ENCODE measurements around the gene SESTD1. TPM values are rescaled to one million over a fixed set of nuclear protein-coding genes. Genes with fewer than 3 reads are reported as not detected.

The SESTD1 gene
- total and polyA plus RNA-seq, 2 donors from 2014 or later, result 9.8 to 93.5 TPM

- TF ChIP-seq CTCF (IDR thresholded peaks at IDR 0.05; ENCODE audit: borderline replicate concordance, extremely low read depth, insufficient read depth), result no peak
- Histone ChIP-seq H3K36me3 (ENCODE audit: control insufficient read depth in 2 of 3, insufficient read depth in 3 of 3, low read length in 3 of 3) (peaks cover 0 to 2% (median 0%) of the 10 kb centered on the region in 3 donors), H3K4me3 (ENCODE audit: low read length in 3 of 3) (no peak overlapping the region), H3K9ac (ENCODE audit: low read length in 3 of 3) (no peak overlapping the region), H3K9me3 (ENCODE audit: control insufficient read depth in 2 of 3, insufficient read depth in 1 of 3, low read length in 3 of 3) (peaks cover 0 to 15% (median 2%) of the 10 kb centered on the region in 3 donors), H3K4me1 (ENCODE audit: control insufficient read depth in 2 of 3, insufficient read depth in 2 of 3, low read depth in 1 of 3, low read length in 3 of 3) (no peaks in the 10 kb centered on the region), H3K27me3 (ENCODE audit: control insufficient read depth, insufficient read depth, low read length) (no peaks in the 10 kb centered on the region), H3K27ac (ENCODE audit: low read depth in 2 of 2, low read length in 2 of 2) (no peak overlapping the region)
- no peak for DNase-seq
- intact Hi-C loops (cut with DNase I), result no loop called here
- FAIRE-seq, result no peak
Measured at GRCh38 chr2:179193759-179194394, 70.8 kb downstream of the SESTD1 start.

GRCh38 chr2:179191110-179191509, 73.5 kb downstream of the SESTD1 start:
- Histone ChIP-seq H3K27ac (ENCODE audit: low read depth in 2 of 2, low read length in 2 of 2) (no peak overlapping the region), H3K4me1 (ENCODE audit: control insufficient read depth in 2 of 3, insufficient read depth in 2 of 3, low read depth in 1 of 3, low read length in 3 of 3) (no peaks in the 10 kb centered on the region), H3K4me3 (ENCODE audit: low read length in 3 of 3) (no peak overlapping the region), H3K9ac (ENCODE audit: low read length in 3 of 3) (no peak overlapping the region), H3K9me3 (ENCODE audit: control insufficient read depth in 2 of 3, insufficient read depth in 1 of 3, low read length in 3 of 3) (peaks cover 0 to 15% (median 2%) of the 10 kb centered on the region in 3 donors), H3K27me3 (ENCODE audit: control insufficient read depth, insufficient read depth, low read length) (no peaks in the 10 kb centered on the region), H3K36me3 (ENCODE audit: control insufficient read depth in 2 of 3, insufficient read depth in 3 of 3, low read length in 3 of 3) (peaks cover 0 to 2% (median 0%) of the 10 kb centered on the region in 3 donors)
- intact Hi-C loops (cut with DNase I), result no loop called here
- no peak for TF ChIP-seq CTCF (IDR thresholded peaks at IDR 0.05; ENCODE audit: borderline replicate concordance, extremely low read depth, insufficient read depth)
- no peak for FAIRE-seq
- no peak for DNase-seq

- Histone ChIP-seq H3K36me3 (ENCODE audit: control insufficient read depth in 2 of 3, insufficient read depth in 3 of 3, low read length in 3 of 3) (peaks cover 0 to 2% (median 0%) of the 10 kb centered on the region in 3 donors), H3K27me3 (ENCODE audit: control insufficient read depth, insufficient read depth, low read length) (no peaks in the 10 kb centered on the region), H3K9ac (ENCODE audit: low read length in 3 of 3) (no peak overlapping the region), H3K9me3 (ENCODE audit: control insufficient read depth in 2 of 3, insufficient read depth in 1 of 3, low read length in 3 of 3) (peaks cover 0 to 15% (median 2%) of the 10 kb centered on the region in 3 donors), H3K27ac (ENCODE audit: low read depth in 2 of 2, low read length in 2 of 2) (no peak overlapping the region), H3K4me1 (ENCODE audit: control insufficient read depth in 2 of 3, insufficient read depth in 2 of 3, low read depth in 1 of 3, low read length in 3 of 3) (no peaks in the 10 kb centered on the region), H3K4me3 (ENCODE audit: low read length in 3 of 3) (no peak overlapping the region)
- DNase-seq, result no peak
- intact Hi-C loops (cut with DNase I), result no loop called here
- no peak for FAIRE-seq
- TF ChIP-seq CTCF (IDR thresholded peaks at IDR 0.05; ENCODE audit: borderline replicate concordance, extremely low read depth, insufficient read depth), result no peak
Measured at GRCh38 chr2:179186126-179186525, 78.5 kb downstream of the SESTD1 start.

- no peaks in the 10 kb centered on the region for H3K4me1 ChIP-seq (ENCODE audit: control insufficient read depth in 2 of 3, insufficient read depth in 2 of 3, low read depth in 1 of 3, low read length in 3 of 3)
- no peaks in the 10 kb centered on the region for H3K9me3 ChIP-seq (ENCODE audit: control insufficient read depth in 2 of 3, insufficient read depth in 1 of 3, low read length in 3 of 3)
- H3K27me3 ChIP-seq (ENCODE audit: control insufficient read depth, insufficient read depth, low read length), result no peaks in the 10 kb centered on the region
- no peak for FAIRE-seq
- H3K9ac ChIP-seq (ENCODE audit: low read length in 3 of 3), result no peak overlapping the region
- TF ChIP-seq CTCF (IDR thresholded peaks at IDR 0.05; ENCODE audit: borderline replicate concordance, extremely low read depth, insufficient read depth), result no peak
- no peak overlapping the region for H3K4me3 ChIP-seq (ENCODE audit: low read length in 3 of 3)
- intact Hi-C loops (cut with DNase I), result no loop called here
- DNase-seq, result no peak
- H3K27ac ChIP-seq (ENCODE audit: low read depth in 2 of 2, low read length in 2 of 2), result no peak overlapping the region
- no peaks in the 10 kb centered on the region for H3K36me3 ChIP-seq (ENCODE audit: control insufficient read depth in 2 of 3, insufficient read depth in 3 of 3, low read length in 3 of 3)
Measured at GRCh38 chr2:179184610-179185009, 80.0 kb downstream of the SESTD1 start.
